ENCODE data around the gene ACOT7.

Gene ACOT7

GRCh38 chr1:6425658-6426057 lies 32.1 kb upstream of the ACOT7 start:
- no peaks in the 10 kb centered on the region for H3K9me3 ChIP-seq (ENCODE audit: control insufficient read depth, insufficient read depth, low read length)
- no peaks in the 10 kb centered on the region for H3K79me2 ChIP-seq (ENCODE audit: control insufficient read depth, low read length)
- H3K27ac ChIP-seq (ENCODE audit: low read depth, low read length): no peak overlapping the region
- no peak overlapping the region for H3K4me3 ChIP-seq (ENCODE audit: low read length)
- no peaks in the 10 kb centered on the region for H3F3A ChIP-seq (ENCODE audit: control insufficient read depth, insufficient read depth)
- no peaks in the 10 kb centered on the region for H3K9me2 ChIP-seq (replicated peaks; ENCODE audit: control insufficient read depth, low read length)
- no peak overlapping the region for H3K4me2 ChIP-seq (ENCODE audit: low read length)
- peaks cover 51% of the 10 kb centered on the region for H3K27me3 ChIP-seq (ENCODE audit: control insufficient read depth, low read length)
- H3K4me1 ChIP-seq (ENCODE audit: control insufficient read depth, low read length): no peaks in the 10 kb centered on the region
- H4K20me1 ChIP-seq (ENCODE audit: control insufficient read depth, insufficient read depth, low read depth, low read length): no peaks in the 10 kb centered on the region
- no peaks in the 10 kb centered on the region for H3K36me3 ChIP-seq (ENCODE audit: control insufficient read depth, low read length)
- no peak for TF ChIP-seq CTCF (IDR thresholded peaks at IDR 0.05; ENCODE audit: low read depth, low read length, poor library complexity, severe bottlenecking)
- TF ChIP-seq EZH2phosphoT487 (IDR thresholded peaks at IDR 0.05; ENCODE audit: borderline replicate concordance, low read length): no peak

DNA sequence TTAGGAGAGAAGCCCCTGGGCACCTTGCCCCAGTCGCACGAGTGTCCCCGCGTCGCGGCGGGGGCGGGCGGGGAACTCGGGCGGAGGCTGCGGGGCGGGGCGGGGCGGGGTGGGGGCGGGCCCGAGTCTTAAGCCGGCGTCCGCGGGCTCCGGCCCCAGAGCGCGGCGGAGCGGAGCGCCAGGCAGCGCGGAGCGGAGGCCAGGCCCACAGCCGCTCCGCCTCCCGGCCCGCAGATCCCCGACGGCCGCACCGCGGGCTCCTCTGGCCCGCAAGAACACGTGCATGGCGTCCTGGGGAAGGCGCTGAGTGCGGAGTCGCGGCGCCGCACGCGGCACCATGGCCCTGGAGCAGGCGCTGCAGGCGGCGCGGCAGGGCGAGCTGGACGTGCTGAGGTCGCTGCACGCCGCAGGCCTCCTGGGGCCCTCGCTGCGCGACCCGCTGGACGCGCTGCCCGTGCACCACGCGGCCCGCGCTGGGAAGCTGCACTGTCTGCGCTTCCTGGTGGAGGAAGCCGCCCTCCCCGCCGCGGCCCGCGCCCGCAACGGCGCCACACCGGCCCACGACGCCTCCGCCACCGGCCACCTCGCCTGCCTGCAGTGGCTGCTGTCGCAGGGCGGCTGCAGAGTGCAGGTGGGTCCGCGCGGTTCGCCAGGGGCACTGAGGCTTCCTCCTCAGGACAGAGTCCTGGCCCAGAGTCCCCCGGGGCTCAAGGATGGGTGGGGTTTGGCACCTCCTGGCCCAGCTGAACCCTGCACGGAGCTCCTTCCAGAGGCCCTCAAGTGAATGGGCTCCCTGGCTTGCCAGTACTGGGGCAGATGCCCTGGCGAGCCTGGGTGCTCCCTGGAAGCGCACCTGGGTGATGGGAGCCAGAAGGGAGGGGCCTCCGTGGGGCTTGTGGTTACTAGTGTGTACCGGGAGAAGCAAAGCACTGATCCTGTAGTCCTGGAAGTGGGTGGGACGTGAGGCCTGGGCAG lies 31.3 kb upstream of the ACOT7 start, which contains the start of gene ESPN:
Gene ESPN, plus strand, starts transcription at position 158 of the 975 bp plus-strand sequence. Its CDS starts 180 bp downstream, at position 338.
- H3K79me2 ChIP-seq (ENCODE audit: control insufficient read depth, low read length): no peaks in the 10 kb centered on the region
- H3K9me3 ChIP-seq (ENCODE audit: control insufficient read depth, insufficient read depth, low read length): no peaks in the 10 kb centered on the region
- H3K4me3 ChIP-seq (ENCODE audit: low read length): no peak within 1 kb of the TSS
- H4K20me1 ChIP-seq (ENCODE audit: control insufficient read depth, insufficient read depth, low read depth, low read length): no peaks in the 10 kb centered on the region
- H3K4me1 ChIP-seq (ENCODE audit: control insufficient read depth, low read length): no peaks in the 10 kb centered on the region
- no peaks in the 10 kb centered on the region for H3K9me2 ChIP-seq (replicated peaks; ENCODE audit: control insufficient read depth, low read length)
- H3K4me2 ChIP-seq (ENCODE audit: low read length): peak within 1 kb of the TSS; percentile 1; the same call in 1 of the 2 replicates
- peaks cover 59% of the 10 kb centered on the region for H3K27me3 ChIP-seq (ENCODE audit: control insufficient read depth, low read length)
- H3K36me3 ChIP-seq (ENCODE audit: control insufficient read depth, low read length): no peaks in the 10 kb centered on the region
- TF ChIP-seq CTCF (IDR thresholded peaks at IDR 0.05; ENCODE audit: low read depth, low read length, poor library complexity, severe bottlenecking): no peak
- no peak for TF ChIP-seq EZH2phosphoT487 (IDR thresholded peaks at IDR 0.05; ENCODE audit: borderline replicate concordance, low read length)
- no peaks in the 10 kb centered on the region for H3F3A ChIP-seq (ENCODE audit: control insufficient read depth, insufficient read depth)
- no peak within 1 kb of the TSS for H3K27ac ChIP-seq (ENCODE audit: low read depth, low read length)

- Histone ChIP-seq H3K79me2 (ENCODE audit: control insufficient read depth, low read length) (no peaks in the 10 kb centered on the region), H3F3A (ENCODE audit: control insufficient read depth, insufficient read depth) (no peaks in the 10 kb centered on the region), H3K27me3 (ENCODE audit: control insufficient read depth, low read length) (peaks cover 66% of the 10 kb centered on the region), H3K9me2 (replicated peaks; ENCODE audit: control insufficient read depth, low read length) (no peaks in the 10 kb centered on the region), H3K4me3 (ENCODE audit: low read length) (no peak overlapping the region), H3K4me2 (ENCODE audit: low read length) (peak overlapping the region; percentile 1; the same call in 1 of the 2 replicates), H3K27ac (ENCODE audit: low read depth, low read length) (no peak overlapping the region), H3K9me3 (ENCODE audit: control insufficient read depth, insufficient read depth, low read length) (no peaks in the 10 kb centered on the region), H3K36me3 (ENCODE audit: control insufficient read depth, low read length) (no peaks in the 10 kb centered on the region), H4K20me1 (ENCODE audit: control insufficient read depth, insufficient read depth, low read depth, low read length) (no peaks in the 10 kb centered on the region), H3K4me1 (ENCODE audit: control insufficient read depth, low read length) (no peaks in the 10 kb centered on the region)
- TF ChIP-seq CTCF (IDR thresholded peaks at IDR 0.05; ENCODE audit: low read depth, low read length, poor library complexity, severe bottlenecking) (no peak), EZH2phosphoT487 (IDR thresholded peaks at IDR 0.05; ENCODE audit: borderline replicate concordance, low read length) (peak; percentile 91)
Measured at GRCh38 chr1:6424000-6424565, 30.5 kb upstream of the ACOT7 start.
